GM18868 (cell line): ENCODE data around the gene TGFB2.
A peak's percentile ranks its signal among the peaks of the same experiment; 100 is the strongest.

Experiments used
- ATAC-seq: cut with Tn5 transposase; IDR thresholded peaks from one replicate; pipeline ENCODE4 v1.9.1; 2021; ENCODE audit warnings: mild to moderate bottlenecking, moderate library complexity; ENCODE audit not compliant: unreplicated experiment

The TGFB2 gene

DNA sequence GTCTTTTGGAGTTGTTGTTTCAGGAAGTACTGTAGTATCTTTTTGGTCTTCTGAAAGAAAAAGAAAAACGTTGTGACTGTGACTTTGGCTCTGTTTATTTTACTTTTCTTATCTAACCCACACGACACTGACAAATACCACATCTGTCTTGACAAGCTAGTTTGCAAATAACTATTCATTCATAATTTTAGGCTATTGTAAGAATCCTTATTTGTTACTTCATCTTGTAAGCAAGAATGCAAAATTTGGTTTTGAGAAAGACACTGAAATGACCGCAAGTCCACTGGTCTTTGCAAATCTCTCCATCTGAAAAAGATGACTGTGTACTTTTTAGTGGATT is 12.7 kb downstream of the TGFB2 start:
- ATAC-seq, result no peak

DNA sequence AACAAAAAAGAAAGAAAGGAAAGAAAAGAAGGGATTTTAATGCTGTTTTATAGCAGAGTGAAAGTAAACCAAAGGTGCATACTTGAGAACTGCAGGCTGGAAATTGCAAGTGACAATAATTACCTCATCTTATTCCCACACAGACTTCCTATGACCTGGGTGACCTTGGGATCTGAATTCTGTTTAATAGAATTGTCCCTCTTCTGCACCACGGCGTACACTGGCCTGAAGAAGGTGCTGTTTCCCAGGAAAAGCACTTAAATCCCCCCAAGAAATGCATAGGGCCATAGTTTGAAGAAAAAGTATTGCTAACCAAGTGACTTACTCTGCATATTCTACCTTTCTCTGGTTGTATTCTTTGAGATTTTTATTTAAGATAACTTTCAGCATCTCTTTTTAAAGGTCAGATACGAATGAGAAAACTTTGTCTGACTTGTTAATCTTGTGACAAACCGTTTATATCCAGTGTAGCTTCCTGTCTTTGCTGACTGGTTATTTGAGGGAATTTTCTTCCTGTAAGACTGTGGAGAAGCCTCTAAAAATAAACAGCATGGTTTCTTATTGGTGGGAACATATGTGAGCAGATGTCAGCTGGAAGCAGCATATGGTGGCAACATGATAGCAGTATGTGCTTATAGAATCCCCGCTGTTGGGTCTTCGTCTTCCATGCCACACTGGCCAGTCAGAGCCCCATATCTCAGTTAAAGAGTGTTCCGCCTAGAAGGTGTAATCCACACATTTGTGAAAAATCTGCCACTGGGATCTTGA is 16.3 kb downstream of the TGFB2 start:
- ATAC-seq, result no peak

DNA sequence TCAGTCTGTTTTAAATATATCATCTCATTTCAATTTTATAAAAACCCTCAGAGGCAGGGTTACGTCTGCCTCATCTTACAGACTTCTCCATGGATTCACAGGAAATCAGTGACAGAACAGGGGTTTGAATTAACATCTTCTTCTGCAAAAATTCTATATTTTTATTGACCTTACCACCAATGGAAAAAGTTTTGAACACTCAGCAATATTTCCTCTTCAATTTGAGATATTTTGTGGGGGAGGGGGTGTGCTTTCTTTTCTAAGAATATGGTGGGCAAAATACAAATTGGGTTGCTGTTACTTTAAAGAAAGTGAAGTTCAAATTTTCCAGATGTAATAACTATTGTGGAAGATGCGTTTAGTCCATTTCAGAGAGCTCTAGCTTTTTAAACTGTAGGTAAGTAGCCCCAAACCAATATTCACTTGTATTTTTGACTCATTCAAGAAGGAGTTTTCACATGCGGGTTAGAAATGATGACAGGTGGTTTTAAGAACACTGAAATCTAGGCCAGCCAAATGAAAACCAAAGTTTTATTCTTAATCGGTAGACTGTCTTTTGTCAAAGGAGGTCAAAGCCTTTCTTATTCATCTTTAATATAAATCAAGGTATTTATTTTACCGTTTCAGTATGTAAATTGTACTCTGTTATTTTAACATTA is 17.4 kb downstream of the TGFB2 start:
- ATAC-seq, result no peak

DNA sequence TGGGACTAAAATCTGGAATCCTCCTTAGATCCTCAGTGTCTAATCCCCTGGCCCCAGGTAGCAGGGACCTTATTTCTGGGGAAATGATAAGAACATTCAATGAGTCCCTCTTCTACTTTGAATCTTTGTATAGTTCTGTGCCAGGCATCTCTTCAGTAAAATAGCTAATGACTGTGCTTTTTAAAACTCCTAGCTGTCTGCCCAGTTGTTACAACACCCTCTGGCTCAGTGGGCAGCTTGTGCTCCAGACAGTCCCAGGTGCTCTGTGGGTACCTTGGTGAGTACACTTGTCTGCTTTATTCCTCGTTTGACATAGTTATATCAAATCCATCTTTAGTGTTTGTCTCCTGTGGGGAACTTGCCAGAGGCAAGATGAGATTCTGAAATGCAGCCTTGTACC is 18.0 kb downstream of the TGFB2 start:
- ATAC-seq, result no peak

DNA sequence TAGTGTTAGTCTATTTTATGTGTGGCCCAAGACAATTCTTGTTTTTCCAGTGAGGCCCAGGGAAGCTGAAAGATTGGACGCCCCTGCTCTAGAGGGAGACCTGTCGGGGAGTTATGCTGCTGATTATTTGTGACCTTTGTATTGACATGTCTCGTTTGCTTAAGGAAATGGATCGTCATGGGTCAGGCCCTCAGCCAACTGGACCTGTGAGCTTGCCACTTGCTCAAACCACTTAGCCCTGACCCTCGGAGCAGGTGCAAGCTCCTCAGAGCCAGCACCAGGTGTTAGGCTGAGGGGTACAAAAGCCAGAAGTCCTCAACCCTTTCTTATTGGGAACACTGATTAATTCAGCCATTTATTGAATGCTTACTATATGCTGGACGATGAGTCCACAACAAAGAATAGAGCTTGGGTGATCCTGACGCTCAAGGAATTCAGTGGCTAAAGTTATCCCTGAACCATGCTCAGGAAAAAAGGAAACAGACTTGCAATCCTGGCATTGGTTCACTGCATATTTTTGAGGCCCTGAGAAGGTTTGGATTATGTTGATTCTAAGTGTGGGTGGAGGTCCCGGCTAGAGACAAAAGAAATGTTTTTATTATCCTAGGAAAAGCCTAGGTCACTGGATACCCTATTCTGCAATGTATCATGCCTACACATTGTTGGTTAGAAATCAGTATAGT is 19.0 kb downstream of the TGFB2 start:
- no peak for ATAC-seq

DNA sequence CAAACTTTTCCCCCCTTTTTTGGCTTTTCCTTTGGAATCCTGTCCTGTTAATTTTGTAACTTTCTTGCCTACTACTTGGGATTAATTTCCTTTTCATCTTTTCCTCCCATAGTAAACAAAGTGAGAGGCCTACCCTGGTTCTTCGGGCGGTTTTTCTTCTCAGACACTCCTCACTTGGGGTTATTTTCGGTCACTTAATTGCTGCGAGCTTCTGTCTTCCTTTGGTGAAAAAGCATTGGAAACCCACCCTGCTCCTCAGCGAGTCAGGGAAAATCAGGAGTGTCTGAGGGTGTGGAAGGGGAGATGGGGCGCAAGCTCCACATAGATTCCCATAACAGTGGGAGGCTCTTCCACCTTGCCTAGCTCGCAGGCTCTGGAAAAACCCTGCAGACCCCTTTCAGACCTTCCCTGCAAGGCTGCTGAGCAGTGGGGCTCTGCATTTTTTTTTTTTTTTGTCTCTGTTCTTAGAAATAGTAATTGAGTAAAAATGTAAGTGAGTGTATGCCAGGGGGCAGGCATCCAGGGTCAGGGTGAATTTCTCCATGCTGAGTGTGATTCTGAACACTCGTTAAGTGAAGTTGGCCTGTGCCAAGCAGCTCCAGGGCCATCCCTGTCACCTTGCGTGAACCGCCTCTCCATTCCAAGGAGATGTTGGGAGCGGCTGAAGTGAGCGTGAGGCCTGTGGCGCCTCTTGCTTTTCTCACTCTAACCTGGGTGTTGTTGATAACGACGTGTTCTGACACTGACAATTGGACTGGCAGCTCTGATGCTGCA is 20.3 kb downstream of the TGFB2 start:
- ATAC-seq, result no peak

DNA sequence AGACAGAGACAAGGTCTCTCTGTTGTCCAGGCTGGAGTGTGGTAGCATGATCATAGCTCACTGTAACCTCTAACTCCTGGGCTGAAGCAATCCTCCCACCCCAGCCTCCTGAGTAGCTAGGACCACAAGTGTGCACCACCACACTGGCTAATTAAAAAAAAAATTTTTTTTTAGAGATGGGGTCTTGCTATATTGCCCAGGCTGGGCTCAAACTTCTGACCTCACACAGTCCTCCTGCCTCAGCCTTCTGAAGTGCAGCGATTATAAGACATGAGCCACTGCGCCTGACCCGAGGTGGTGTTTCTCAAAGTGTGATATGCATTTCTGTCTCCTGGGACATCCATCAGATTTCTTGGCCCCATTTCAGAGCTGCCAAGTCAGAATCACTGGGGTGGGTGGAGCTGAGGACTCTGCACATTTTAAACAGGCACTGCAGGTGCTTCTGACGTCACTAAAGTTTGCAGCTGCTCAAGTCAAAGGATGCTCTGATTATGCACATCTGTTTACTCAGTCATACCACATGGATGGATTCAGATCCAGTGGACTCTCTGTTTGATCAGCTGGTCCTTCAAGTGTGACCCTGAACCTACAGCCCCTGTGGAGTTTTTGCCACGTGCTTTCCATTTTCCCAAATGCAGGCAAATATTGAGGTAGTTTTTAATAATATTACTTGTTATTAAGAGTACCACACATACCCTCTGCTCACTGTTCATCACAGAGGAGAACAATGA is 21.4 kb downstream of the TGFB2 start:
- ATAC-seq, result no peak

DNA sequence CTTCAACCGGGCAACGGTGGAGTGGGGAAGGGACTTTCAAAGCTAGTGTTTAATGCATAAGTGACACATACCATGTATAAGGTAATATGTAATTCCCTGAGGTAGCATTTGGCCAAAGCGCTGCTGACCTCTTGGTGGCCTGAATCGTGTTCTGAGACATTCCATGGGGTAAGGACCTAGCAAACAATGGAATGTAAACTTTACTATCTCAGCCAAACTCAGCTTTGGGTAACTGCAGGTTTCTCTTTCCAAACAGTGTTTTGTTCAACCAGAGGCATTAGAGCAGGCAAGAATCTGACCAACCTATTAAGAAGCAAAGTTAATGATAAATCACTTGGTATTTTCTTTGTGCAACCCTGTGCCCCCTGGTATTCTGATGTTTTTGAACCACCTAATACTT is 22.0 kb downstream of the TGFB2 start:
- ATAC-seq, result no peak

DNA sequence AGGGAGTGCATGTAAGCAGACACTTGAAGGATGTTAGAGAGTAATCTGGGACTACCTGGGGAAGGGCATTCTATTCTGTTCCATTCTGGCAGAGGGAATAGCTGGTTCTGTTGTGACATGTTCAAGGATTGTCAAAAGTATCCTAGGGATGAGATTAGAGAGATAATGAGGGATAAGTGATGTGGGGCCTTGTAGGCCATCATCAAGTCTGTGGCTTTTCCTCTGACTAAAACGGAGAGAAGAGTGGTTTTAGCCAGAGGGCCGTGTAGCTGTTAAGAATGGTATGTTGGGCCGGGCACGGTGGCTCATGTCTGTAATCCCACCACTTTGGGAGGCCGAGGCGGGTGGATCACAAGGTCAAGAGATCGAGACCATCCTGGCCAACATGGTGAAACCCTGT is 23.6 kb downstream of the TGFB2 start:
- no peak for ATAC-seq

DNA sequence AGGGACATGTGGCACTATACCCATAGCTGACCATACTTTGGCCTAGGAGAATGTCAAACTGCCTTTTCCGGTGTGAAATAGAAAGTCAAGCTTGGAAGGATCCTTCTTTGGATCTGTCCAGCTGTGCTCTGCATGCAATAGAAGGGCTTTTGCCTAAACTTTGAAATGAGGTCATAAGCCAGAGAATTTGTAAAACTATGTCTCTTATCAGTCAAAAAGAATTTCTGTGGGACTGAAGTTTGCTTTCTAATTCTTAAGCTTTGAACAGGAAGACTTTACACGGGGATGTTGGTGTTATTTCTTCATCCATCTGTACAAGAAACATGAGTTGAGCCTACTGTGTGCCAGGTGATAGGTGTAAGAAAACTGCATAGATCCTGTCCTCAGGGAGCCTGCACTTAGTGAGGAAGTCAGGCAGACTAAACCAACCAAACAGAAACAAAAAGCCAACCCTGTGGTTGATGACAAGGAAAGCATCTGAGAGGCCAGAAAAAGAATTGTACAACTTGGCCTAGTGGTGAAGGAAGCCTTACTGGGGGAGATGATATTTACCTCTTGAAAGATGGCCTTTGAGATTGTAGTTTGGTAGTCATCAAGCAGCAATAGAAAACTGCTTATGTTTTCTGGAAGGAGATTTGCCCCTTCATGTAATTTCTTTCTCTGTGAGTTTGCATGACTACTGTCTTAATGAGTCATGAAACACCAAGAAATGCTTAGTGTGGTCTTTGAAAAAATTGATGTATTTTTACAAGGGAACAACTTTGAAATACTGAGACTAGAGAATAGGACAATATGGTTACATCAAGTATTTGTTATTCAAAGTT is 24.8 kb downstream of the TGFB2 start:
- no peak for ATAC-seq

DNA sequence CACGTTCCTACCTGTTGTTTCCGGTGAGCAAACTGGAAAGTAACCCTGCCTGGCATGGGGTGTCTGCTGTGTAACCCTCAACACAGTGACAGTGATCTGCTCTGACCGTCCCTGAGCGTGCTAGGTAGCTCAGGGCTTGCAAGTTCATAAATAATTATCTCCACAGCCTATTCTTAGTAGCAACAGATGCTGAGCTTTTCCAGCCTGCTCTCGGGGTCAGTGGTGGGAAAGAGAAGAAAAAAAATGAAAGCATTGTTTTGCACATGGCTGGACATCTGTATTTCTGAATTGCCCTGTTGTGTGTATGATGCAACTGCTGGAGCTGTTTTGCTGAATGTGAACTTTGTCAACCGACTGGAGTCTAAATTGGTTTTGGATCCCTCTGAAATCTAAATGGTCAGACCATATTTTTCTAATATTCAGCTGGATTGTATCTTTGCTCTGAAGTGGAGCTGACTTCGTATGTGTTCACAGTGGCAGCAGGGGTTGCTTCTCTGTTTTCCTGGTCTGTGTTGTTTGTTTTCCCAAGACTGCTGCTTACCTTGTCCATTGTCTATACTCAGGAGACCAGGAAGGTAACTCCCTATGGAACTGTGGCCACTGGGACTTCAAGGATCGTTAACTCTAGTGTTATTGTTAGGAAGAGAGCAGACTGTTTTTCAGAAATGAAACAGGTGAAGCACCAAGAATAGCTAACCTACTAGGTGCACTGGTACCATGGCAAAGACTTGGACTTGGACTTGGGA is 27.0 kb downstream of the TGFB2 start:
- no peak for ATAC-seq

DNA sequence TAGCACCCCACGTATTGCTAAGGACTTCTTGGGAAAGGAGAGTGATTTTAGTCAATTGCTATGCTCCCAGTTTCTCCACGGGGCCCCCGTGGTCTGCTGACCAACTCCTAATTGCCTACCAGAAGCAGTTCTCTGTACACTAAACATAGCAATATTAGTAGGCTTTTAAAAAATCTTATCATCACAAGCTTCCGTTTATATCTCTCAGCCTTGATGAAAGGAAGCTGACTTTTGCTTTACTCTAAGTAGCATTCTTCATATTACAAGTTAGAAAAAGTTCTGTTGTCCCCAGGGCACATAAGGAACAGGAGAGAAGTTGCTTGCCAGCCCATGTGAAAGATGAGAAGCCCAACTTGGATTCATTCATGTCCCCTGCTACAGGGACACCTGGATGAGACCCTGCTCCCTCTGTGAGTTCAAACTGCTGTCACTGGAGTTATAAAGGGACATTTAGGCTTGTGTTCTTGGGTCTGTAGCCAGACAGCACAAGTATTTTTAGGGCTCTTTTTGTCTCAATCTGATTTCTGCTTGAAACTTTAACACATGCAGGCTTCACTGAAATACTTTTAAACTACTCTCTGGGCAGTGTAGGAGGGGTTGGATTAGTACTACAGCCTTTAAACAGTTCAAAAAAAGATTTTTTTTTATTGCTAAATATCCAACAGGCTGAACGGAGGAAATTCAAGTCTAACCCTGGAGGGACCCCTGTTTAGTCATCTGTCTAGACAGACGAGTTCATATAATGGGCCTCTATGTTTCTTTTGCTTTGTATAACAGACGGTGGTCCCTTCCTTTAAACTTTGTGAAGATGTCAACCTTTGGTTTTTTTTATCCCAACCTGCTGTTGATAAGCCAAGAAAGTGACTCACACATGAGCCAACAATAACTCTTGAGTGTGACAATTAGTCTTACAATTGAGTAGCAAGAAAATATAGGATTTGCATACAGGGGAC is 29.5 kb downstream of the TGFB2 start:
- no peak for ATAC-seq

DNA sequence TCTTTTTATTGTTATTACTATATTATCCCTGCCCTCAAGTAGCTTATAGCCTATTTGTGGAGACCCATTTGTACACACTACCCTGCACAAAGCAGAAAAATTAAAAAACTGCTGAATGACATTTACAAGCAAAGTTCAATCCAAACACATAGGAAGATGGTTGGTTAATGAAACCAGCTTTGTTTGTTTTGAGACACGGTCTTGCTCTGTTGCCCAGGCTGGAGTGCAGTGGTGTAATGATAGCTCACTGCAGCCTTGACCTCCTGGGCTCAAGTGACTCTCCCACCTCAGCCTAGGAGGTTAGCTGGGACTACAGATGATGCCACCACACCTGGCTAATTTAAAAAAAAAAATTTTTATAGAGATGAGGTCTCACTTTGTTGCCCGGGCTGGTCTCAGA is 31.6 kb downstream of the TGFB2 start:
- peak; percentile 27 for ATAC-seq

DNA sequence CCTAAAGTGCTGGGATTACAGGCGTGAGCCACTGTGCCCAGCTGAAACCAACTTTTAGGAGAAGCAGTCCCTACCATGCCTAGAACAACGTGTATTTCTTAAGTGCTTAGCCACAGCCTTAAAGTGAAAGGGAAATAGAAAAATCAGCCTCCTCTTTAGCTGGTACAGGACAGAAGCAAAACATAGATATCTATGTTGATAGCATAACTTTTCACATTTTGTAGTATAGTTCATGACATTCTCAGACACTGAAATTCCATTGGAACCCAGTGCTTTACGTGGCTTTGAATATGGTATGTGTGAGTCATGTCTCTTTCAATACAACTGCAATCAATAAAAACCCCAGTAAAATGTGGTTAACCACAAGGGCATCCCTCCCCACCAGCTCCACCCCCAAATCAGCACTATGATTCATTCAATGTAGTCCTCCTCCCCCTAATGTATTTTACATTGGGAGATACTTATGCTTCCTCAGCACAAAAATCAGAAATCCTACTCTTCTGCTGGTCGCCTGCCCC is 32.1 kb downstream of the TGFB2 start:
- peak; percentile 96 for ATAC-seq

DNA sequence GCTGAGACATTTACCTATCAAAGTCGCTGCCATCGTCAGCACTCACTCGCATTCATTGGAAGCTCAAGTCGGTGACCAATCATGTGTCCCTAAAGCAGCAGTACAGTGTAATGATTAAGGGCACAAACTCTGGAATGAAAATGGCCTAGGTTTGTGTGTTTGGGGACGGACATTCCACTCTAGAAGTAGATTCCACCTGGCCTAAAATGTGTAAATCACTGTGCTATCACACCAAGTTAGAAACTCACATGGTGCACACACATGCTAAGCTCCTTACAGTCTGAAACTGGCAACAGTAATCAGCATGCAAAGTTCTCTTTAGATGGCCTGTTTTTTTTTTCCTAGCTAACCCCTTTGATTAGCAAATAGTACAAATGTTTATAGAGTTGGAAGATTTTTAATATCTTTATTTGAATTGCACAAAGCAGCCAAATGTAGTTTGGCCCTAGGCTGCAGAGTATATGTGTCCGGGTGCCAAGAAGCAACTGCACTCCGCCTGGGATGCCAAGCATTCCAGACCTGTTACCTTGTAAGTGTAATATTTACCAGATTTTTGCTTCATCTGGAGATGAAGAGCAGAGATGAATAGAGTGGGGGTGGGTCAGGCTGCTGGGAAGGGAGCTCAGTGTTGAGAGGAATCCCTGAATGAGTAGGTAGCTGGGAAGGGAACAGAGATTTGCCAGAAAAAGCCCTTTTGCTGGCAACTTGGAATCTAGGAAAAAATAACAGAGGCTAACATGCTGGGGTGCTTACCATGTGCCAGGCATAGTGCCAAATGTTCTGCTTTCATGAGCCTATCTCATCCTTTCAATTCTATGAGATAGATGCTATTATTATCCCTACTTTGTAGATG is 35.2 kb downstream of the TGFB2 start:
- no peak for ATAC-seq

DNA sequence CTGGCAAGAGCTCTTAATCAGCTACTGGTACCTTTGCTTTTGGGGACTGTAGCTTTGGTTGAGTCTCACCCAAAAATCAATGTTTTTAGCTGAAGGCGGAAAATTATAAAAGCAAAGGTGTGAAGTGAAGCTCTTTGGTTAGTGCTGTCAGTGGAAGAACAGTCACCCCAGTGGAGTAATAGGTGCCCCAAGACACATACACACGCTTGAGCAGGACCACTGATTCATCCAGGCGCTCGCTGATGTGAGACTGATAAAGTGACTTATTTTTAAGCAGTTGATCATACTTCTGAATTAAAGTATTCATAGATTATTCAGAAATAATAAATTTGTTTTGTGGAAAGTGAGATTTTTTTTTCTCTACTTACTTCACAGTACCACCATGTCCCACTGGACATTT is 37.1 kb downstream of the TGFB2 start:
- ATAC-seq, result no peak

DNA sequence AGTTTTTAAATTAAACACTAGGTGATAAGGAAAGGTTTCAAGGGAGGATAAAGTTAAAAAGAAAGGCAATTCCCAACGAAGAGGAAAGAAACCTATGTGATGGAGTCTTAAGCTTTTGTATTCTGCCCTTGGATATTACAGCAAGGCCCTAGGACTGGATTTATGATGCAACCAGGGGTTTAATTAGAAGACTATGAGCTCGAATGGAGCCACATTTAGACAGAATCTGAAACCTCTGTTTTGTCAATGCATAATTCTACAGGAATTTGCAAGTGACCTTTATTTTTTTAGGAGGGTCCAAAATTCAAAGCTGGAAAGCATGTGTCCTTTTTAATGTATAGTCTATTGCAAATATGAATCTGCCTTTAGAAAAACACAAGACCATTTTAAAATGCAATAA is 37.9 kb downstream of the TGFB2 start:
- no peak for ATAC-seq
